ENCODE data around the gene TAS2R38.

Gene TAS2R38

GRCh38 chr7:141975806-141976523 is 2.4 kb upstream of the TAS2R38 start:
- Histone ChIP-seq H3F3A (ENCODE audit: insufficient read depth, low read length) (no peaks in the 10 kb centered on the region), H3K36me3 (ENCODE audit: insufficient read depth, low read length) (no peaks in the 10 kb centered on the region), H3K9me2 (ENCODE audit: low read depth, low read length) (no peaks in the 10 kb centered on the region), H3K4me2 (ENCODE audit: low read length) (peak overlapping the region; percentile 43), H3K9ac (ENCODE audit: low read length) (no peak overlapping the region), H4K20me1 (ENCODE audit: insufficient read depth, low read length) (no peaks in the 10 kb centered on the region), H3K4me1 (ENCODE audit: insufficient read depth, low read length, severe bottlenecking) (peaks cover 7% of the 10 kb centered on the region), H3K27me3 (ENCODE audit: insufficient read depth, low read length) (no peaks in the 10 kb centered on the region), H3K79me2 (ENCODE audit: insufficient read depth, low read length) (no peaks in the 10 kb centered on the region), H3K9me3 (ENCODE audit: low read length) (no peaks in the 10 kb centered on the region), H3K27ac (ENCODE audit: low read depth, low read length, poor library complexity, severe bottlenecking) (no peak overlapping the region), H3K4me3 (ENCODE audit: low read depth, low read length, poor library complexity, severe bottlenecking) (peak overlapping the region; percentile 32), H2AFZ (ENCODE audit: low read length) (no peak overlapping the region)
- no peak for TF ChIP-seq EZH2 (IDR thresholded peaks at IDR 0.05; ENCODE audit: borderline replicate concordance, low read length)
- peak; percentile 99 for TF ChIP-seq CTCF (IDR thresholded peaks at IDR 0.05; ENCODE audit: low read length)

GRCh38 chr7:141974831-141975230 is 1.3 kb upstream of the TAS2R38 start:
- Histone ChIP-seq H3K27ac (ENCODE audit: low read depth, low read length, poor library complexity, severe bottlenecking) (no peak overlapping the region), H3K79me2 (ENCODE audit: insufficient read depth, low read length) (no peaks in the 10 kb centered on the region), H3K36me3 (ENCODE audit: insufficient read depth, low read length) (no peaks in the 10 kb centered on the region), H3F3A (ENCODE audit: insufficient read depth, low read length) (no peaks in the 10 kb centered on the region), H2AFZ (ENCODE audit: low read length) (no peak overlapping the region), H3K27me3 (ENCODE audit: insufficient read depth, low read length) (no peaks in the 10 kb centered on the region), H3K4me2 (ENCODE audit: low read length) (no peak overlapping the region), H3K4me3 (ENCODE audit: low read depth, low read length, poor library complexity, severe bottlenecking) (no peak overlapping the region), H3K9me3 (ENCODE audit: low read length) (no peaks in the 10 kb centered on the region), H3K9me2 (ENCODE audit: low read depth, low read length) (no peaks in the 10 kb centered on the region), H3K9ac (ENCODE audit: low read length) (no peak overlapping the region), H4K20me1 (ENCODE audit: insufficient read depth, low read length) (no peaks in the 10 kb centered on the region), H3K4me1 (ENCODE audit: insufficient read depth, low read length, severe bottlenecking) (peaks cover 7% of the 10 kb centered on the region)
- TF ChIP-seq EZH2 (IDR thresholded peaks at IDR 0.05; ENCODE audit: borderline replicate concordance, low read length) (no peak), CTCF (IDR thresholded peaks at IDR 0.05; ENCODE audit: low read length) (peak; percentile 51; the same call in 1 of the 2 replicates)

GRCh38 chr7:141960687-141961422 is 12.7 kb downstream of the TAS2R38 start:
- Histone ChIP-seq H3K36me3 (ENCODE audit: insufficient read depth, low read length) (no peaks in the 10 kb centered on the region), H3K9me3 (ENCODE audit: low read length) (no peaks in the 10 kb centered on the region), H3K9me2 (ENCODE audit: low read depth, low read length) (no peaks in the 10 kb centered on the region), H3K79me2 (ENCODE audit: insufficient read depth, low read length) (no peaks in the 10 kb centered on the region), H2AFZ (ENCODE audit: low read length) (no peak overlapping the region), H3K4me3 (ENCODE audit: low read depth, low read length, poor library complexity, severe bottlenecking) (no peak overlapping the region), H3K4me1 (ENCODE audit: insufficient read depth, low read length, severe bottlenecking) (peaks cover 11% of the 10 kb centered on the region), H3K27me3 (ENCODE audit: insufficient read depth, low read length) (no peaks in the 10 kb centered on the region), H3F3A (ENCODE audit: insufficient read depth, low read length) (no peaks in the 10 kb centered on the region), H3K9ac (ENCODE audit: low read length) (no peak overlapping the region), H4K20me1 (ENCODE audit: insufficient read depth, low read length) (no peaks in the 10 kb centered on the region), H3K4me2 (ENCODE audit: low read length) (no peak overlapping the region), H3K27ac (ENCODE audit: low read depth, low read length, poor library complexity, severe bottlenecking) (no peak overlapping the region)
- TF ChIP-seq CTCF (IDR thresholded peaks at IDR 0.05; ENCODE audit: low read length) (no peak), EZH2 (IDR thresholded peaks at IDR 0.05; ENCODE audit: borderline replicate concordance, low read length) (no peak)
